GM18873 (cell line): ENCODE measurements around the gene TMPRSS3.

Source experiments
- ATAC-seq: cut with Tn5 transposase; IDR thresholded peaks from one replicate; pipeline ENCODE4 v1.9.1; 2021; ENCODE audit warnings: mild to moderate bottlenecking, moderate library complexity, moderate number of reproducible peaks; ENCODE audit not compliant: unreplicated experiment, low FRiP score

Gene TMPRSS3

GRCh38 chr21:42391297-42391696 is 4.6 kb downstream of the TMPRSS3 start:
- no peak for ATAC-seq

- no peak for ATAC-seq
Observed at GRCh38 chr21:42390696-42391095, 5.2 kb downstream of the TMPRSS3 start.

GRCh38 chr21:42390193-42390592 is 5.7 kb downstream of the TMPRSS3 start:
- no peak for ATAC-seq

GRCh38 chr21:42389449-42389835 is 6.4 kb downstream of the TMPRSS3 start:
- no peak for ATAC-seq

- no peak for ATAC-seq
Observed at GRCh38 chr21:42388740-42389448, 7.0 kb downstream of the TMPRSS3 start.

- no peak for ATAC-seq
Observed at GRCh38 chr21:42387843-42388340, 8.0 kb downstream of the TMPRSS3 start.

- no peak for ATAC-seq
Observed at GRCh38 chr21:42387164-42387563, 8.7 kb downstream of the TMPRSS3 start.

GRCh38 chr21:42386034-42386591 is 9.7 kb downstream of the TMPRSS3 start:
- ATAC-seq = no peak

GRCh38 chr21:42385619-42386018 is 10.2 kb downstream of the TMPRSS3 start:
- ATAC-seq = no peak

GRCh38 chr21:42384989-42385388 is 10.9 kb downstream of the TMPRSS3 start:
- no peak for ATAC-seq

- ATAC-seq = no peak
Observed at GRCh38 chr21:42384156-42384945, 11.5 kb downstream of the TMPRSS3 start.

- ATAC-seq = no peak
Observed at GRCh38 chr21:42383331-42383730, 12.5 kb downstream of the TMPRSS3 start.

- no peak for ATAC-seq
Observed at GRCh38 chr21:42382915-42383314, 12.9 kb downstream of the TMPRSS3 start.

GRCh38 chr21:42381347-42381984 is 14.4 kb downstream of the TMPRSS3 start:
- ATAC-seq = no peak

GRCh38 chr21:42379426-42380215 is 16.2 kb downstream of the TMPRSS3 start:
- no peak for ATAC-seq

GRCh38 chr21:42378418-42378817 is 17.4 kb downstream of the TMPRSS3 start:
- no peak for ATAC-seq

GRCh38 chr21:42377951-42378340 is 17.9 kb downstream of the TMPRSS3 start:
- ATAC-seq = no peak

GRCh38 chr21:42377211-42377950 is 18.5 kb downstream of the TMPRSS3 start:
- ATAC-seq = no peak

- no peak for ATAC-seq
Observed at GRCh38 chr21:42376338-42376982, 19.4 kb downstream of the TMPRSS3 start.
